Heart right ventricle (tissue), 16 donors: ENCODE measurements around the gene SI. TPM values are rescaled to one million over a fixed set of nuclear protein-coding genes. Genes with fewer than 3 reads are reported as not detected.

ENCODE experiments used
- ATAC-seq, 8 donors: fragments of 200-7000 bp; cut with Tn5 transposase; one replicate each; pipeline ENCODE4 v1.9.1; 2020; ENCODE audit warnings: mild to moderate bottlenecking in 8 of 8, moderate library complexity in 8 of 8, moderate number of reproducible peaks in 1 of 8
- DNase-seq, 2 donors: peaks; one replicate each; pipeline ENCODE4 v3.0.0-alpha.2; 2020
- H3K27ac ChIP-seq, 10 donors: fragments of 200-600 bp; sonication (generic) in 2 of 10; one replicate each; pipeline versions ENCODE4 v1.5.0 to v1.8.0; 2020 to 2022; ENCODE audit warnings: mild to moderate bottlenecking in 3 of 10
- H3K27me3 ChIP-seq, 7 donors: fragments of 200-600 bp; one replicate each; pipeline ENCODE4 v1.8.0; 2021 to 2022; ENCODE audit warnings: mild to moderate bottlenecking in 2 of 7
- H3K36me3 ChIP-seq, 9 donors: fragments of 200-600 bp; sonication (generic) in 1 of 9; one replicate each; pipeline versions ENCODE4 v1.5.0 to v1.8.0; 2020 to 2022; ENCODE audit warnings: mild to moderate bottlenecking in 2 of 9
- H3K4me1 ChIP-seq, 9 donors: fragments of 200-600 bp; sonication (generic) in 1 of 9; one replicate each; pipeline versions ENCODE4 v1.5.0 to v1.8.0; 2020 to 2022; ENCODE audit warnings: mild to moderate bottlenecking in 4 of 9
- H3K4me3 ChIP-seq, 10 donors: fragments of 200-600 bp; sonication (generic) in 2 of 10; one replicate each; pipeline versions ENCODE4 v1.5.0 to v1.8.0; 2020 to 2022; ENCODE audit warnings: mild to moderate bottlenecking in 7 of 10, moderate library complexity in 2 of 10
- H3K9me3 ChIP-seq, 11 donors: fragments of 200-600 bp in 10 of 11; sonication (generic) in 2 of 11; one replicate each; pipeline versions ENCODE4 v1.5.0 to v1.8.0; 2013 to 2022; ENCODE audit warnings: mild to moderate bottlenecking in 2 of 11, control low read depth in 1 of 11, moderate library complexity in 1 of 11
- WGBS, 2 donors: extraction: QIAGEN DNeasy Blood & Tissue Kit; methylation state at CpG; one replicate each; pipeline ENCODE4 v1.1.7; 2013; ENCODE audit warnings: inconsistent platforms in 1 of 2; 5-methylcytosine and 5-hydroxymethylcytosine counted together
- intact Hi-C, 10 donors: fragments of 100-400 bp; cut with DNase I; formaldehyde crosslinking; loops; one replicate each; pipeline versions ENCODE4 v1.11.1 to v1.14.2; 2022
- polyA plus RNA-seq, 2 donors: library from polyadenylated mRNA; stranded (reverse); fragments of 200-250 nt; gene quantifications; one replicate each; pipeline ENCODE4 v1.2.3, GENCODE V29; 2013
- total RNA-seq, 10 donors: library from RNA; stranded (reverse); fragmentation: NEBNext Ultra II Directional in 3 of 10; extraction: Animal tissue kit (Norgen Biotek cat#: 25700) in 3 of 10; gene quantifications; one replicate each; pipeline versions ENCODE4 v1.2.1 to v1.2.4, GENCODE V29; 2021 to 2023
- TF ChIP-seq, protein P1 (sequence below), 9 donors: fragments of 200-600 bp; sonication (generic) in 2 of 9; IDR thresholded peaks; one replicate each; pipeline versions ENCODE4 v1.5.0 to v1.8.0; 2021 to 2022; ENCODE audit warnings: antibody characterized with exemption in 9 of 9, mild to moderate bottlenecking in 5 of 9, moderate library complexity in 1 of 9
- donor health status: Arrhythmogenic right ventricular cardiomyopathy.
- donor health status: ischemic (EF 13 %, LVEDD 7.1; RV severe dilation, severe dysfunction).
- donor health status: healthy with polysubstance abuse.
- donor health status: DM: no; HTN: yes; CAD: no.
- donor health status: DM: no; HTN: no; CAD: no.
- donor health status: ischemic (EF 25% LVEDD 6.9; RV normal size, moderate dysfunction).
- donor health status: ischemic (EF 25% LVEDD 5.7; RV mildly dilated, moderate dysfunction).
- donor health status: healthy.
- donor health status: DM: yes; HTN: yes; CAD: no.
- donor health status: Ischemic cardiomyopathy.
- donor health status: ischemic (EF 35%, LVEDD 5.7; RV mildly dilated, moderate dysfunction).
- donor health status: nonischemic (EF 11% LVEDD 7.7; RV severe dilation, severe dysfunction).
- donor health status: DM: yes; HTN: yes; CAD: no.
- donor health status: PGD.
- donor health status: ischemic (EF 29% LVEDD 5.4; RV normal size, mild dysfunction).
- donor health status: nonischemic (EF 23%, LVEDD 6.1; RV moderate dilation, normal function).

SI gene
- total and polyA plus RNA-seq, 12 donors: not detected

DNA sequence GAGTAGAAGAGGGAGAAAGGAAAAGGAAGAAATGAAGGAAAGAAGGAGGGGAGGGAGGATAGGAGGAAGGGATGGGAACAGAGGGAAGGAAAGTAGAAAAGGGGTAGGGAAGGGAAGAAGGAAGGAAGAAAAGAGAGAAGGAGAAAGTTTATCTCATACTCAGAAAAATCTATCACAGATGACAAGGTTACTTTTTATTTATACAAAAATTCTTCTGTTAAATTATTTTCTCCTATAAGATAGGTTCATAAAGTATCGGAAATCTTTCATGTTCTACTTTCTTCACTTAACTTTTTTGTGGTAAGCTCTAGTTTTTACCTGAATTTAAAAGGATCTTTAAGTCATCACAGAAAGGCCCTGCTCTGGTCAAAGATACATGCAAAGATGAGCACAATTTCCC lies 38.1 kb downstream of the SI start:
- 76 to 87% methylated on average over 1 of the region's 1 CpG for WGBS, 2 donors
- ATAC-seq: no peak
- Histone ChIP-seq H3K4me1 (no peaks in the 10 kb centered on the region), H3K9me3 (peaks cover 0 to 9% (median 0%) of the 10 kb centered on the region in 11 donors), H3K36me3 (no peaks in the 10 kb centered on the region), H3K27ac (no peak overlapping the region), H3K4me3 (no peak overlapping the region), H3K27me3 (no peaks in the 10 kb centered on the region)
- intact Hi-C loops: no loop called here
- TF ChIP-seq, protein P1, sequence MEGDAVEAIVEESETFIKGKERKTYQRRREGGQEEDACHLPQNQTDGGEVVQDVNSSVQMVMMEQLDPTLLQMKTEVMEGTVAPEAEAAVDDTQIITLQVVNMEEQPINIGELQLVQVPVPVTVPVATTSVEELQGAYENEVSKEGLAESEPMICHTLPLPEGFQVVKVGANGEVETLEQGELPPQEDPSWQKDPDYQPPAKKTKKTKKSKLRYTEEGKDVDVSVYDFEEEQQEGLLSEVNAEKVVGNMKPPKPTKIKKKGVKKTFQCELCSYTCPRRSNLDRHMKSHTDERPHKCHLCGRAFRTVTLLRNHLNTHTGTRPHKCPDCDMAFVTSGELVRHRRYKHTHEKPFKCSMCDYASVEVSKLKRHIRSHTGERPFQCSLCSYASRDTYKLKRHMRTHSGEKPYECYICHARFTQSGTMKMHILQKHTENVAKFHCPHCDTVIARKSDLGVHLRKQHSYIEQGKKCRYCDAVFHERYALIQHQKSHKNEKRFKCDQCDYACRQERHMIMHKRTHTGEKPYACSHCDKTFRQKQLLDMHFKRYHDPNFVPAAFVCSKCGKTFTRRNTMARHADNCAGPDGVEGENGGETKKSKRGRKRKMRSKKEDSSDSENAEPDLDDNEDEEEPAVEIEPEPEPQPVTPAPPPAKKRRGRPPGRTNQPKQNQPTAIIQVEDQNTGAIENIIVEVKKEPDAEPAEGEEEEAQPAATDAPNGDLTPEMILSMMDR (IDR thresholded peaks at IDR 0.05): no peak
- no peak for DNase-seq

GRCh38 chr3:165011557-165011956 lies 66.7 kb downstream of the SI start:
- Histone ChIP-seq H3K27me3 (no peaks in the 10 kb centered on the region), H3K36me3 (no peaks in the 10 kb centered on the region), H3K9me3 (no peaks in the 10 kb centered on the region), H3K27ac (no peak overlapping the region), H3K4me3 (no peak overlapping the region), H3K4me1 (no peaks in the 10 kb centered on the region)
- ATAC-seq (no peak), DNase-seq (no peak)
- intact Hi-C loops: no loop called here
- 95 to 97% methylated on average over 3 of the region's 3 CpGs for WGBS, 2 donors
- TF ChIP-seq, protein P1 (IDR thresholded peaks at IDR 0.05): no peak

- Histone ChIP-seq H3K4me3 (no peak overlapping the region), H3K9me3 (no peaks in the 10 kb centered on the region), H3K36me3 (no peaks in the 10 kb centered on the region), H3K27ac (no peak overlapping the region), H3K4me1 (no peaks in the 10 kb centered on the region), H3K27me3 (no peaks in the 10 kb centered on the region)
- WGBS, 2 donors: 67 to 74% methylated on average over 1 of the region's 1 CpG
- intact Hi-C loops: no loop called here
- no peak for DNase-seq
- no peak for ATAC-seq
- TF ChIP-seq, protein P1 (IDR thresholded peaks at IDR 0.05): no peak
Measured at GRCh38 chr3:164984947-164985346, 93.3 kb downstream of the SI start.

GRCh38 chr3:164962610-164963009 lies 115.7 kb downstream of the SI start:
- Histone ChIP-seq H3K4me1 (no peaks in the 10 kb centered on the region), H3K4me3 (no peak overlapping the region), H3K27me3 (no peaks in the 10 kb centered on the region), H3K36me3 (no peaks in the 10 kb centered on the region), H3K27ac (no peak overlapping the region), H3K9me3 (peaks cover 0 to 2% (median 0%) of the 10 kb centered on the region in 11 donors)
- DNase-seq (no peak), ATAC-seq (no peak)
- 78 to 85% methylated on average over 6 of the region's 6 CpGs for WGBS, 2 donors
- intact Hi-C loops: no loop called here
- TF ChIP-seq, protein P1 (IDR thresholded peaks at IDR 0.05): no peak
